OCI-LY7 (cell line): ENCODE measurements around the gene HSPBP1.

Source experiments
- EZH2phosphoT487 ChIP-seq: fragments of 200-600 bp; sonication (generic); IDR thresholded peaks from 2 replicates; pipeline ENCODE4 v1.6.1; 2018; ENCODE audit warnings: low read depth, borderline replicate concordance, mild to moderate bottlenecking, mixed run types, antibody characterized with exemption, low read length, moderate library complexity, mixed read lengths
- TF ChIP-seq, protein P1 (sequence below): fragments of 200-600 bp; sonication (generic); conservative IDR thresholded peaks from 2 replicates; pipeline ENCODE4 v1.5.1; 2014; ENCODE audit warnings: mild to moderate bottlenecking, antibody characterized with exemption, low read length, moderate library complexity, mixed read lengths

DNA sequence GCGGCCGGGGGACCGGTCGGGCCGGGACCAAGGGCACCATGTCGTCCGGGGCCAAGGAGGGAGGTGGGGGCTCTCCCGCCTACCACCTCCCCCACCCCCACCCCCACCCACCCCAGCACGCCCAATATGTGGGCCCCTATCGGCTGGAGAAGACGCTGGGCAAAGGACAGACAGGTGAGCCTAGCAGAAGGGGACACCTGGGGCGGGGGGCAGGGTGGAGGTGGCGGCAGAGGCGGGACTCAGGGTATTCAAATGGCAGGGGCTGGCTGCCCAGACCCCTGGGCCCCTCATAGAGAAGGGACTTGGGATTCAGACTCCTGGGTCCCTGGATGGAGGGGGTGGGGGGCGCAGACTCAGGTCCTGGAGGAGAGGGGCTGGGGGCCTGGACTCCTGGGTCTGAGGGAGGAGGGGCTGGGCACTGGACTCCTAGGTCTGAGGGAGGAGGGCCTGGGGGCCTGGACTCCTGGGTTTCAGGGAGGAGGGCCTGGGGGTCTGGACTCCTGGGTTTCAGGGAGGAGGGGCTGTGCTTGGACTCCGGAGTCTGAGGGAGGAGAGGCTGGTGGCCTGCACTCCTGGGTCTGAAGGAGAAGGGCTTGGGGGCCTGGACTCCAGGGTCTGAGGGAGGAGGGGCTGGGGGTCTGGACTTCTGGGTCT lies 4.6 kb upstream of the HSPBP1 start:
- TF ChIP-seq, protein P1, sequence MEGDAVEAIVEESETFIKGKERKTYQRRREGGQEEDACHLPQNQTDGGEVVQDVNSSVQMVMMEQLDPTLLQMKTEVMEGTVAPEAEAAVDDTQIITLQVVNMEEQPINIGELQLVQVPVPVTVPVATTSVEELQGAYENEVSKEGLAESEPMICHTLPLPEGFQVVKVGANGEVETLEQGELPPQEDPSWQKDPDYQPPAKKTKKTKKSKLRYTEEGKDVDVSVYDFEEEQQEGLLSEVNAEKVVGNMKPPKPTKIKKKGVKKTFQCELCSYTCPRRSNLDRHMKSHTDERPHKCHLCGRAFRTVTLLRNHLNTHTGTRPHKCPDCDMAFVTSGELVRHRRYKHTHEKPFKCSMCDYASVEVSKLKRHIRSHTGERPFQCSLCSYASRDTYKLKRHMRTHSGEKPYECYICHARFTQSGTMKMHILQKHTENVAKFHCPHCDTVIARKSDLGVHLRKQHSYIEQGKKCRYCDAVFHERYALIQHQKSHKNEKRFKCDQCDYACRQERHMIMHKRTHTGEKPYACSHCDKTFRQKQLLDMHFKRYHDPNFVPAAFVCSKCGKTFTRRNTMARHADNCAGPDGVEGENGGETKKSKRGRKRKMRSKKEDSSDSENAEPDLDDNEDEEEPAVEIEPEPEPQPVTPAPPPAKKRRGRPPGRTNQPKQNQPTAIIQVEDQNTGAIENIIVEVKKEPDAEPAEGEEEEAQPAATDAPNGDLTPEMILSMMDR = no peak
- no peak for TF ChIP-seq EZH2phosphoT487
